ENCODE measurements around the gene STK39. TPM values are rescaled to one million over a fixed set of nuclear protein-coding genes. Genes with fewer than 3 reads are reported as not detected.
"Not testable (repeated sequence)": the region's sequence is repeated elsewhere in the genome, so short reads cannot be mapped to it uniquely, and the experiment has no call there.

The STK39 gene
- total RNA-seq, 1 donor from 2014 or later = 31.9 TPM

DNA sequence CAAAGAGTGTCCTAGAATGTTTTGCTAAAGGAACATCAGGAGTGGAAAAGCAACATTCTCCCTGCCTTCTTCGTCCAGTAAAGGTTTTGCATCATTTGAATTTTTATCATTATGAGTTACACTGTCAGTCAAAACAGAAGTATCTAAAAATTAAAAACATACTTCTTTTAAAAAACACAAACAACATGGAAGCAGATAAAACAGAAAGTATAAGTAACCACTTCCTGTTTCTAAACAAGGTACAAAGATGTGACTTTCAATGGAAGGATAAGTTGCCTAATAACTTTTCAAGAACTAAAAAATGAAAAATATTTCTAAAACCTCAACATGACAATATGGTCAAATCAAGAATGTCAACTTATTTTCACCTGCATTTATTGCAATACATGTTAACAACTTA is 158.2 kb downstream of the STK39 start:
- DNase-seq (ENCODE audit: low spot score) = no peak
- no peak for TF ChIP-seq CTCF (IDR thresholded peaks at IDR 0.05)
- Mint-ChIP-seq H3K27me3 (ENCODE audit: low read depth) (no peaks in the 10 kb centered on the region), H3K4me1 (ENCODE audit: low read depth) (peaks cover 16% of the 10 kb centered on the region), H3K36me3 (ENCODE audit: low read depth) (peaks cover 4% of the 10 kb centered on the region), H3K9me3 (ENCODE audit: low read depth) (no peaks in the 10 kb centered on the region), H3K27ac (ENCODE audit: unreplicated experiment) (no peak overlapping the region), H3K4me3 (ENCODE audit: unreplicated experiment) (no peak overlapping the region)

GRCh38 chr2:168087401-168087800 is 160.0 kb downstream of the STK39 start:
- H3K4me3 Mint-ChIP-seq (ENCODE audit: unreplicated experiment) = no peak overlapping the region
- no peak for DNase-seq (ENCODE audit: low spot score)
- H3K27ac Mint-ChIP-seq (ENCODE audit: unreplicated experiment) = no peak overlapping the region
- no peaks in the 10 kb centered on the region for H3K27me3 Mint-ChIP-seq (ENCODE audit: low read depth)
- H3K36me3 Mint-ChIP-seq (ENCODE audit: low read depth) = peaks cover 7% of the 10 kb centered on the region
- no peak for TF ChIP-seq CTCF (IDR thresholded peaks at IDR 0.05)
- H3K4me1 Mint-ChIP-seq (ENCODE audit: low read depth) = peaks cover 23% of the 10 kb centered on the region
- H3K9me3 Mint-ChIP-seq (ENCODE audit: low read depth) = no peaks in the 10 kb centered on the region

DNA sequence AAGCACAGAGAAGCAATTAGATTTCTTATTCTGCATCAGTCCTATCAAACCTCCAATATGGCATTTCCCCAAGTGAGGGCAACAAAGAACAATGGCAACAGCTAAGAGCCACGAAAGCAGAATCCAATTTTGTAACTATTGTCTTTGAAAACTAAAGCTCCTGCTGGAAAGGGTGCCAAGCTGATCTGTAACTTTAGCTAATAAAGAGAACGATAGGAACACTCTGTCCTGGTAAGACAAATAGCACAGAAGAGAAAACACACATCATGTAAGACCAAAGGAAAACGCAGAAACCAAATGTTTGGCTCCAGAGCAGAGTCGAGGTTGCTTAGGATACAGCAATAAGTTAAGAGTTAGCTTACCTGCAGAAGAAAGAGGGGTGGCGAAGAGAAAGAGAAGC is 160.5 kb downstream of the STK39 start:
- no peak overlapping the region for H3K27ac Mint-ChIP-seq (ENCODE audit: unreplicated experiment)
- TF ChIP-seq CTCF (IDR thresholded peaks at IDR 0.05) = no peak
- no peak for DNase-seq (ENCODE audit: low spot score)
- peaks cover 23% of the 10 kb centered on the region for H3K4me1 Mint-ChIP-seq (ENCODE audit: low read depth)
- peaks cover 7% of the 10 kb centered on the region for H3K36me3 Mint-ChIP-seq (ENCODE audit: low read depth)
- no peaks in the 10 kb centered on the region for H3K27me3 Mint-ChIP-seq (ENCODE audit: low read depth)
- H3K4me3 Mint-ChIP-seq (ENCODE audit: unreplicated experiment) = no peak overlapping the region
- H3K9me3 Mint-ChIP-seq (ENCODE audit: low read depth) = no peaks in the 10 kb centered on the region

GRCh38 chr2:168085801-168086361 is 161.5 kb downstream of the STK39 start:
- H3K27me3 Mint-ChIP-seq (ENCODE audit: low read depth) = no peaks in the 10 kb centered on the region
- H3K4me3 Mint-ChIP-seq (ENCODE audit: unreplicated experiment) = no peak overlapping the region
- no peak for DNase-seq (ENCODE audit: low spot score)

DNA sequence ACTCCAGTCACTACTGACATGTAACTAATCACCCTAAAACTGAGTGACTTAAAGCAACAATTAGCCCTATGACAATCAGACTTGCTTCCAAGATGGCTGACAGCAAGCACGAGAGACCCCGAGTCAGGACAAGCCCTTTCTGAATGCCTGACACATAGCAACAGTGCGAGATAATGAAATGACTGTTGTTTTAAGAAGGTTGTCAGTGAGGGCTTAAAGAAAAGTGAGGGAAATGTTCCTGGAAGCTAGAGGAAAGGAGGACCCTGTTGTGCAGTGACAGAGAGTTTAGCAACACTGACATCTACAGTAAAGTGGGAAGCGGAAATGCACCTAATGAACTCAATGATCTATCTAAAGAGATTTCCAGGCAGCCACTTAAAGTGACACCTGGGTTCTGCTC is 163.1 kb downstream of the STK39 start:
- Mint-ChIP-seq H3K9me3 (ENCODE audit: low read depth) (peaks cover 2% of the 10 kb centered on the region), H3K4me1 (ENCODE audit: low read depth) (peaks cover 23% of the 10 kb centered on the region), H3K27me3 (ENCODE audit: low read depth) (no peaks in the 10 kb centered on the region), H3K27ac (ENCODE audit: unreplicated experiment) (peak overlapping the region; percentile 29), H3K36me3 (ENCODE audit: low read depth) (peaks cover 13% of the 10 kb centered on the region), H3K4me3 (ENCODE audit: unreplicated experiment) (no peak overlapping the region)
- TF ChIP-seq CTCF (IDR thresholded peaks at IDR 0.05) = peak; percentile 55
- DNase-seq (ENCODE audit: low spot score) = no peak

More at GRCh38 chr2:168085801-168086361, 161.5 kb downstream of the STK39 start:
- Mint-ChIP-seq H3K36me3 (ENCODE audit: low read depth) (peaks cover 7% of the 10 kb centered on the region), H3K4me1 (ENCODE audit: low read depth) (peaks cover 23% of the 10 kb centered on the region), H3K9me3 (ENCODE audit: low read depth) (no peaks in the 10 kb centered on the region), H3K27ac (ENCODE audit: unreplicated experiment) (peak overlapping the region; percentile 37)
- no peak for TF ChIP-seq CTCF (IDR thresholded peaks at IDR 0.05)

DNA sequence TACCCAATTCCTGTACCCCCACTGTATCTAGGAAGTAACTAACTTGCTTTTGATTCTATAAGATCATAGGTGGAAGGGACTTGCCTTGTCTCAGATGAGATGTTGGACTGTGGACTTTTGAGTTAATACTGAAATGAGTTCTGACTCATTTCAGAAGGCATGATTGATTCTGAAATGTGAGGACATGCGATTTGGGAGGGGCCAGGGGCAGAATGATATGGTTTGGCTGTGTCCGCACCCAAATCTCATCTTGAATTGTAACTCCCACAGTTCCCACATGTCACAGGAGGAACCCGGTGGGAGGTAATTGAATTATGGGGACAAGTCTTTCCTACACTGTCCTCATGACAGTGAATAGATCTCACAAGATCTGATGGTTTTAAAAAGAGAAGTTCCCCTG is 165.9 kb downstream of the STK39 start:
- not testable (repeated sequence) for H3K9me3 Mint-ChIP-seq (ENCODE audit: low read depth); H3K27ac Mint-ChIP-seq (ENCODE audit: unreplicated experiment); H3K4me3 Mint-ChIP-seq (ENCODE audit: unreplicated experiment); H3K27me3 Mint-ChIP-seq (ENCODE audit: low read depth); DNase-seq (ENCODE audit: low spot score)
- Mint-ChIP-seq H3K4me1 (ENCODE audit: low read depth) (peaks cover 17% of the 10 kb centered on the region), H3K36me3 (ENCODE audit: low read depth) (peaks cover 13% of the 10 kb centered on the region)

All from chondrocyte (in vitro differentiated cells).